OCI-LY3 (cell line): ENCODE data around the gene RNF115.

Experiments used
- H2AFZ ChIP-seq: fragments of 200-600, 300-600 bp; shearing (Covaris generic); 2 replicates; pipeline ENCODE4 v1.6.0; 2014; ENCODE audit warnings: antibody characterized with exemption, low read depth, low read length
- H3K27ac ChIP-seq: fragments of 200-600, 300-600 bp; sonication (generic); 2 replicates; pipeline ENCODE4 v1.5.1; 2014; ENCODE audit warnings: mild to moderate bottlenecking, low read length, moderate library complexity, mixed read lengths
- H3K27me3 ChIP-seq: fragments of 200-600, 300-600 bp; sonication (generic); 2 replicates; pipeline ENCODE4 v1.6.1; 2014; ENCODE audit warnings: low read depth, low read length, mixed read lengths
- H3K36me3 ChIP-seq: fragments of 200-600, 300-600 bp; sonication (generic); replicated peaks from 2 replicates; pipeline ENCODE3; 2014; ENCODE audit warnings: low read depth, low read length, mixed read lengths
- H3K4me1 ChIP-seq: fragments of 300-600, 200-600 bp; sonication (generic); 2 replicates; pipeline ENCODE4 v1.6.1; 2014; ENCODE audit warnings: low read length, mixed read lengths
- H3K4me2 ChIP-seq: fragments of 200-600, 300-600 bp; sonication (generic); 2 replicates; pipeline ENCODE4 v1.6.1; 2014; ENCODE audit warnings: low read length, mixed read lengths
- H3K4me3 ChIP-seq: fragments of 300-600, 200-600 bp; sonication (generic); 2 replicates; pipeline ENCODE4 v1.5.1; 2014; ENCODE audit warnings: antibody characterized with exemption, mild to moderate bottlenecking, low read length, moderate library complexity
- H3K79me2 ChIP-seq: fragments of 300-600, 200-600 bp; shearing (Covaris generic); 2 replicates; pipeline ENCODE4 v1.6.1; 2014; ENCODE audit warnings: mild to moderate bottlenecking, low read length, mixed read lengths
- H3K9ac ChIP-seq: fragments of 300-600, 200-600 bp; shearing (Covaris generic); 2 replicates; pipeline ENCODE4 v1.6.0; 2014; ENCODE audit warnings: mild to moderate bottlenecking, low read length, moderate library complexity
- H3K9me3 ChIP-seq: fragments of 200-600, 300-600 bp; shearing (Covaris generic); 2 replicates; pipeline ENCODE4 v1.6.1; 2014; ENCODE audit warnings: low read length, mixed read lengths; ENCODE audit not compliant: insufficient read depth
- H4K20me1 ChIP-seq: fragments of 200-600, 300-600 bp; sonication (generic); 2 replicates; pipeline ENCODE4 v1.6.1; 2016; ENCODE audit warnings: low read length, mixed read lengths; ENCODE audit not compliant: insufficient read depth
- EZH2phosphoT487 ChIP-seq: fragments of 200-600 bp; shearing (Covaris generic); IDR thresholded peaks from 2 replicates; pipeline ENCODE4 v1.6.1; 2018; ENCODE audit warnings: antibody characterized with exemption, mixed run types, low read depth
- TF ChIP-seq, protein P1 (sequence below): fragments of 200-600, 300-600 bp; sonication (generic); IDR thresholded peaks from 2 replicates; pipeline ENCODE4 v1.5.1; 2014; ENCODE audit warnings: antibody characterized with exemption, low read length, low read depth

RNF115 gene

DNA sequence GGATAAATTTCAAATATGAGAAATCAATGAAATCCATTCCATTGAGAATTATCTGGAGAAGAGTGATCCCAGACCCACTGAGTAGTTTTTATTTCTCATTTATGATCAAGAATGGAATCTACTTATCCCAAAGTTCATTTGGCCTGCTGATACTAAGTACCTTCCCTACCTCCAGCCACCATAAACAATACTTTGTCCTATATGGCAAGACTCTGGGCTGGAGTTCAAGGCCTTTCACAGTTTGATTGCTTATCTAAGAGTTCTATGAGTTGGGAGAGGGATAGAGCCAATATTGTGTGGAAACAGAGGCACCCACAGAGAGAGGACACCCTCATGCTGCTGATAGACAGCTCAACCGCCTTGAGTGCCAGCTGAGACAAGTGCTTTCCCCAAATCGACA is 121.8 kb downstream of the RNF115 start:
- Histone ChIP-seq H3K27ac (no peak overlapping the region), H3K27me3 (peaks cover 13% of the 10 kb centered on the region), H2AFZ (no peak overlapping the region), H3K9me3 (no peaks in the 10 kb centered on the region), H3K9ac (no peak overlapping the region), H3K4me3 (no peak overlapping the region), H3K79me2 (no peaks in the 10 kb centered on the region), H3K4me2 (no peak overlapping the region), H3K36me3 (no peaks in the 10 kb centered on the region), H4K20me1 (no peaks in the 10 kb centered on the region), H3K4me1 (no peaks in the 10 kb centered on the region)
- TF ChIP-seq EZH2phosphoT487, result no peak
- TF ChIP-seq, protein P1, sequence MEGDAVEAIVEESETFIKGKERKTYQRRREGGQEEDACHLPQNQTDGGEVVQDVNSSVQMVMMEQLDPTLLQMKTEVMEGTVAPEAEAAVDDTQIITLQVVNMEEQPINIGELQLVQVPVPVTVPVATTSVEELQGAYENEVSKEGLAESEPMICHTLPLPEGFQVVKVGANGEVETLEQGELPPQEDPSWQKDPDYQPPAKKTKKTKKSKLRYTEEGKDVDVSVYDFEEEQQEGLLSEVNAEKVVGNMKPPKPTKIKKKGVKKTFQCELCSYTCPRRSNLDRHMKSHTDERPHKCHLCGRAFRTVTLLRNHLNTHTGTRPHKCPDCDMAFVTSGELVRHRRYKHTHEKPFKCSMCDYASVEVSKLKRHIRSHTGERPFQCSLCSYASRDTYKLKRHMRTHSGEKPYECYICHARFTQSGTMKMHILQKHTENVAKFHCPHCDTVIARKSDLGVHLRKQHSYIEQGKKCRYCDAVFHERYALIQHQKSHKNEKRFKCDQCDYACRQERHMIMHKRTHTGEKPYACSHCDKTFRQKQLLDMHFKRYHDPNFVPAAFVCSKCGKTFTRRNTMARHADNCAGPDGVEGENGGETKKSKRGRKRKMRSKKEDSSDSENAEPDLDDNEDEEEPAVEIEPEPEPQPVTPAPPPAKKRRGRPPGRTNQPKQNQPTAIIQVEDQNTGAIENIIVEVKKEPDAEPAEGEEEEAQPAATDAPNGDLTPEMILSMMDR, result no peak

DNA sequence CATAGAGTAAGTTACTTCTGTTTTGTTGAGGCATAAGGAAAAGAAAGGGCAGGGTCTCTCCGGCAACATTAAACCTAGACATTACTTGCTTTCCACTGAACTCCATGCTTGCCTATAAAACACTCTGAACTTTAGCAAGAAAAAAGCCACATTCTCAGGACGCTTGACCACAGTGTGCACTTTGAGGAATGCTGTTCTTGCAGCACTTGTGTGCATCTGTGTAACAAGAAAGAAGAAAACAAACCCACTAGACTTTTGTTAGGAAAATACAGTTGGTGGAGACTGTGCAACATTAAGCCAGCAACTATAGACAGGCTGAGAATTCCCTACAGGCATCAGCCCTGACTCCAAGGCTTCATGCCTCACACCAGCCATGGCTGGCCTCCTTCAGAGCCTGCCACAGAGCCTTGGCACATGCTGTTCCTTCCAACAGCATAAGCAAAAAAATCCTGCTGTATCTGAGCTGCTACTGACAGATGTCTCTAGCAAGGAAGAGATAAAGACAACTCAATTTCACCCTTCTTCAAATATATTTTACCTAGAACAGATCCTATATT is 122.5 kb downstream of the RNF115 start:
- no peak overlapping the region for H3K9ac ChIP-seq
- no peaks in the 10 kb centered on the region for H3K79me2 ChIP-seq
- TF ChIP-seq EZH2phosphoT487, result no peak
- TF ChIP-seq, protein P1, result no peak
- H3K4me3 ChIP-seq, result no peak overlapping the region
- no peak overlapping the region for H3K27ac ChIP-seq
- H3K27me3 ChIP-seq, result peaks cover 13% of the 10 kb centered on the region
- H4K20me1 ChIP-seq, result no peaks in the 10 kb centered on the region
- H3K4me1 ChIP-seq, result no peaks in the 10 kb centered on the region
- no peaks in the 10 kb centered on the region for H3K36me3 ChIP-seq
- no peaks in the 10 kb centered on the region for H3K9me3 ChIP-seq
- H3K4me2 ChIP-seq, result no peak overlapping the region
- no peak overlapping the region for H2AFZ ChIP-seq

DNA sequence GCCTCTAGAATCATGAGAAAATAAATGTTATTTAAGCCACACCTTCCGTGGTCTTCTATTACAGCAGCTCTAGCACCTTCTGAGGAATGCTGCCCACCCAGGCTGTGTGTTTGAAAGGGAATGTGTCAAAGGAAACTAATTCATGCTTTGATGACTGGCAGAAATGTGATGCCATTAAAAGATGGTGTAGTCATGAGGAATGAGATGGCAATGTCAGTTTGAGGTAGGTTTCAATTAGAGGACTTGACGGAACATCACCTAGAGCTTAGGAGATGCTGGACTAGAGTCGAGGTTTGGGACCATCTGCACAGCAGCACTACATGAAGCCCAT is 127.3 kb downstream of the RNF115 start:
- no peak overlapping the region for H3K4me3 ChIP-seq

DNA sequence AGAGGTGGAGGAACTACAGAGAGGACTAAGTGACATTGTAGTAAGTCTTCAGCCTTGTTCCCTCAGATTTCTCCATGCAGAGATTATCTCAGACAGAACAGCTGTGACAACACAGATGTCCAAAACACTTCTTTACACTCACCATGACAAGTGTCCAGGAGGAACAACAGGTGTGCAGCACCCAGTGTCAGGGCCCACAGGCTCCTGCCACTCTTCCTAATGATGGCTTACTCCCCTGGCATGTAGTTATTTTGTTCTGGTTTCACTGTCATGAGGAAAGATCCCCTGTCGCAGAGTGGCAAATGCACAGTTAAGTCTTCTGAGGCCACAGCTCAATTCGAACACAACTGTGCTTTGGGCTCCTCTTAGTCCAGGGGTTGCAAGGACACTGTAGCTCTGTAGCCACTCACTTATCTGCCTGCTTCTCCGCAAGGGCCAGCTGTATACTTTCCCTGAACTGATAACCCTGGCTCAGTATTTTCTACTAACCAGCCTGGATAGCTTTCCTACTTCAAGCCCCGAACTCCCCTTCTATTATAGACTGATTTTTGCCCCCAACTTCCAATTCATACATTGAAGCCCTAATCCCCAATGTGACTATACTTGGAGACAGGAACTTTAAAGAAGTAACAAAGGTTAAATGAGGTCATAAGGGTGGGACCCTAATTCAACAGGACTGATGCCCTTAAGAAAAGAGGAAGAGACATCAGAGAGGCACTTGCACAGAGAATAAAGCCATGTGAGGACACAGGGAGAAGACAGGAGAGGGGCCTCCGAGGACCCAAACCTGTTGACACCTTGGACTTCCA is 127.9 kb downstream of the RNF115 start:
- Histone ChIP-seq H2AFZ (no peak overlapping the region), H3K4me1 (no peaks in the 10 kb centered on the region), H3K36me3 (no peaks in the 10 kb centered on the region), H4K20me1 (no peaks in the 10 kb centered on the region), H3K9ac (no peak overlapping the region), H3K27me3 (no peaks in the 10 kb centered on the region), H3K4me3 (no peak overlapping the region), H3K79me2 (no peaks in the 10 kb centered on the region), H3K9me3 (no peaks in the 10 kb centered on the region), H3K27ac (no peak overlapping the region), H3K4me2 (no peak overlapping the region)
- TF ChIP-seq, protein P1, result no peak
- TF ChIP-seq EZH2phosphoT487, result no peak

More for the DNA sequence above, 127.3 kb downstream of the RNF115 start:
- H3K4me1 ChIP-seq, result no peaks in the 10 kb centered on the region
- peaks cover 4% of the 10 kb centered on the region; the same call in 1 of the 2 replicates for H3K27me3 ChIP-seq
- H3K9ac ChIP-seq, result no peak overlapping the region
- TF ChIP-seq, protein P1, result no peak
- no peak for TF ChIP-seq EZH2phosphoT487
- H3K27ac ChIP-seq, result no peak overlapping the region
- H3K9me3 ChIP-seq, result no peaks in the 10 kb centered on the region
- H3K36me3 ChIP-seq, result no peaks in the 10 kb centered on the region
- H3K4me2 ChIP-seq, result no peak overlapping the region
- no peaks in the 10 kb centered on the region for H4K20me1 ChIP-seq
- H2AFZ ChIP-seq, result no peak overlapping the region
- no peaks in the 10 kb centered on the region for H3K79me2 ChIP-seq
